Stomach (tissue), 4 donors: ENCODE results near the gene BRIX1.

Experiments used
- EP300 ChIP-seq: sonication (generic); formaldehyde crosslinking; IDR thresholded peaks from one replicate; pipeline ENCODE4 v1.6.1; 2017; ENCODE audit warnings: antibody characterized with exemption
- POLR2A ChIP-seq, 4 donors: fragments of 450-650 bp; IDR thresholded peaks; one replicate each; pipeline ENCODE4 v1.6.1; 2016; ENCODE audit warnings: antibody characterized with exemption in 4 of 4, control low read depth in 2 of 4, mild to moderate bottlenecking in 1 of 4, moderate library complexity in 1 of 4
- TF ChIP-seq, protein P1 (sequence below), 7 experiments: fragments of 450-650 bp in 4 of 7; fragments of 200-600 bp in 3 of 7; sonication (generic) in 3 of 7; IDR thresholded peaks; one replicate each; pipeline ENCODE4 v1.5.1; 2016 to 2019; ENCODE audit warnings: antibody characterized with exemption in 7 of 7, control low read depth in 2 of 7, mild to moderate bottlenecking in 1 of 7

DNA sequence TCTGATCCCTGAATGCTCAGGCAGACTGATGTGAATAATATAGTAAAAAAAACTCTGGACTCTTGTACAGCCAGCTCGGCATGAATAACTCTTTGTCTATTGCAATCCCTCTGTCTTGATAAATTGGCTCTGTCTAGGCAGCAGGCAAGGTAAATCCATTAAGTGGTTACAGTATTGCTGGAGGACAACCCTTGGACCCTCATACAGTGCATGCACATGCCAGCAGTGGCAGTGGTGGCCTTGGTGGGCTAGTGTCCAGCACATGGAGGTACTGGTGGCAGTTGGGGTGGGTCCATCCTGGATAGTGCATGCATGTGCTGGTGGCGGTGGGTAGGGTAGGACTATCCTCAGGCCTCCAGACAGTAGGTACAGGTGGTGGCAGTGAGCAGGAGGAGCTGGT, 52.7 kb downstream of the BRIX1 start:
- TF ChIP-seq POLR2A (IDR thresholded peaks at IDR 0.05) (no peak), EP300 (no peak)
- TF ChIP-seq, protein P1, sequence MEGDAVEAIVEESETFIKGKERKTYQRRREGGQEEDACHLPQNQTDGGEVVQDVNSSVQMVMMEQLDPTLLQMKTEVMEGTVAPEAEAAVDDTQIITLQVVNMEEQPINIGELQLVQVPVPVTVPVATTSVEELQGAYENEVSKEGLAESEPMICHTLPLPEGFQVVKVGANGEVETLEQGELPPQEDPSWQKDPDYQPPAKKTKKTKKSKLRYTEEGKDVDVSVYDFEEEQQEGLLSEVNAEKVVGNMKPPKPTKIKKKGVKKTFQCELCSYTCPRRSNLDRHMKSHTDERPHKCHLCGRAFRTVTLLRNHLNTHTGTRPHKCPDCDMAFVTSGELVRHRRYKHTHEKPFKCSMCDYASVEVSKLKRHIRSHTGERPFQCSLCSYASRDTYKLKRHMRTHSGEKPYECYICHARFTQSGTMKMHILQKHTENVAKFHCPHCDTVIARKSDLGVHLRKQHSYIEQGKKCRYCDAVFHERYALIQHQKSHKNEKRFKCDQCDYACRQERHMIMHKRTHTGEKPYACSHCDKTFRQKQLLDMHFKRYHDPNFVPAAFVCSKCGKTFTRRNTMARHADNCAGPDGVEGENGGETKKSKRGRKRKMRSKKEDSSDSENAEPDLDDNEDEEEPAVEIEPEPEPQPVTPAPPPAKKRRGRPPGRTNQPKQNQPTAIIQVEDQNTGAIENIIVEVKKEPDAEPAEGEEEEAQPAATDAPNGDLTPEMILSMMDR (IDR thresholded peaks at IDR 0.05): no peak
